HG02970 (cell line): ENCODE measurements around the gene HEPHL1.
"Not testable (repeated sequence)": the region's sequence is repeated elsewhere in the genome, so short reads cannot be mapped to it uniquely, and the experiment has no call there.

Source experiments
- ATAC-seq: cut with Tn5 transposase; IDR thresholded peaks from one replicate; pipeline ENCODE4 v1.9.1; 2021; ENCODE audit warnings: mild to moderate bottlenecking, moderate library complexity, moderate number of reproducible peaks; ENCODE audit not compliant: unreplicated experiment, low FRiP score

HEPHL1 gene

DNA sequence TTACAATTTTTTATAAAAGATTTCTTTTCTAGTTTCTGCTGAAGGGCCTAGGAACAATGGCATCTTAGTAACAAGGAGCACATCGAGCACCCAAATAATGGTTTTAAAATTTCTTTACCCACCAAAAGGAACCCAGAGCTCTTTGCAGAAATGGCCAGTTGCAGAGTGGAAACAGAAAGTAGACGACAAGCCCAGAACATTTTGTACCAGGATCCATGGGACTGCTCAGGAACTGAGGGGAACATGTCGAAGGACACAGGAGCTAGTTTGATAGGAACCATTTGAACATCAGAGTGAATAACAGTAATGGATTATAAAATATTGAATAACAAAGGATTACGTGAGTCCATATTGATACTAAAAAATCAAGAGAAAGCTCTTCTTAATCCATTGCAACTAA lies 124.8 kb downstream of the HEPHL1 start:
- ATAC-seq: no peak

GRCh38 chr11:94147433-94147845 lies 126.3 kb downstream of the HEPHL1 start:
- no peak for ATAC-seq

DNA sequence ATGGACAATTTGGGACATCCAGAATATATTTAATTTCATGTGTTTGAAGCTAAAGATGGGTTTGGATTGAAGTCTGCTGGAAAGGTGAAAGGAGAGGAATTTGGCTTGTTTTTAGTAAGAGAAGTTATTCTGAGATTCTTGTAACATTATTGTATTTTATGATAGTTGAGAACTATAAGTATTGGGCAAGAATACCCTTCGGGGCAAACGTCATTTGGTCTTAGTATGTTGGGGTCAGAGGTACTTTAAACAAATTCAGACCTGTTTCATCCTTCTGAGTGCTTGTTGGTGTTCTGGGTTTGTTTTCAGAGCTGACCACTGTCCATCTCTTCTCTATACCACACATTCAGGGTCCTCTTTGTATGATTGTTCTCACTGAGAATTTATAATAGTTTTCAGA lies 127.0 kb downstream of the HEPHL1 start:
- ATAC-seq: no peak

- ATAC-seq: no peak
Measured at GRCh38 chr11:94149431-94150017, 128.4 kb downstream of the HEPHL1 start.

GRCh38 chr11:94150056-94150455 lies 128.9 kb downstream of the HEPHL1 start:
- ATAC-seq: no peak

GRCh38 chr11:94150704-94151685 lies 129.8 kb downstream of the HEPHL1 start:
- ATAC-seq: no peak

DNA sequence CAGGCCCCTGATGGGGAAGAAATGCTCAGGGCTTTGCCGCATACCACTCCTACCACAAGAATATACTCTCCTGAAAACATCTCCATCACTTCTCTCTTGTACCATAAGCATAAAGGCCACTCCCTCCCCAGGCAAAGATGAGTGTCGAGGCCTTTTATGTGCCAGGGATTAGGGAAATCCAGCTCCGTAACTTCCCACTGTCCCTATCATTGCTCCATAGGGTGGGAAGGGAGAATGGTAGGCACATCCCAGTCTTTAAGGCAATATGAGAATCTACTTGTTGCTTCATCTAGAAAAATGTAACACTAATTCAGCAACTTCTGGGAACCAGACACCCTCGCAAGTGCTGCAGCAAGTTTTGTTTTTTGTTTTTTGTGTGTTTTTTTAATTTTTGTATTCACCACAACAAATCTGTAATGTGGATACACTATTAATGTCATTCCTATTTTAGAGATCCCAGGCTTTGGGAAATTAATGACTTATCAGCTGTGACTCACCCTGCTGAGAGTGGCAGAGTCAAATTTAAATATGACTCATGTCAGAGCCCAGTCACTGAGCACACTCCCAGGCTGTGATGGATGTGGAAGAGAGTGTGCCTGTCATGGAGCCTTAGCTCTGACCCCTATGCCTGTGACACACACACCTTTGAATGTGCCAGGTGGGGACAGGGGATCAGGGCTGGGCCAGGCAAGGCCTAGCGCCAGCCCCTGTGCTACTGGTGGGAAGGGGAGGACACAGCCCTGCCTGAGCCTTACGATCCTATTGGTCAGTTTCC lies 130.9 kb downstream of the HEPHL1 start:
- ATAC-seq: no peak

DNA sequence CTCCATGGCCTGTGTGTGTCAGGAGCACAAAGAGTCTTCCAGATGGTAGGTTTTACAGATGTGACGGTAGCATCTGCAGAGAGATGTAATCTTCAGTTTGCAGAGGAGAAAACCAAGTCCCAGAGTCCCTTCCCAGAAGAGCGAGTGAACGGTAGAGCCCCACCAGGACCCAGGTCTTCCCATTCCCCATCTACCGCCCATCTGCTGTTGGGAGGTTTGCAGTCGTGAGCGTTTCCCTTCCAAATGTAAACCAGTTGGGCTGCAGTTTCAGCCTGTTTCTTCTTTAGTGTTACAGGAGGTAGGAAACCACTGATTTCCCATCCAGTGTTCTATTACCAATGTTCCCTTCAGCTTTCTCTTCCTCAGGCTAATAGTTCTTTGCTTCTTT lies 131.5 kb downstream of the HEPHL1 start:
- no peak for ATAC-seq

- no peak for ATAC-seq
Measured at GRCh38 chr11:94153320-94153719, 132.2 kb downstream of the HEPHL1 start.

GRCh38 chr11:94154095-94154856 lies 133.1 kb downstream of the HEPHL1 start:
- ATAC-seq: no peak

DNA sequence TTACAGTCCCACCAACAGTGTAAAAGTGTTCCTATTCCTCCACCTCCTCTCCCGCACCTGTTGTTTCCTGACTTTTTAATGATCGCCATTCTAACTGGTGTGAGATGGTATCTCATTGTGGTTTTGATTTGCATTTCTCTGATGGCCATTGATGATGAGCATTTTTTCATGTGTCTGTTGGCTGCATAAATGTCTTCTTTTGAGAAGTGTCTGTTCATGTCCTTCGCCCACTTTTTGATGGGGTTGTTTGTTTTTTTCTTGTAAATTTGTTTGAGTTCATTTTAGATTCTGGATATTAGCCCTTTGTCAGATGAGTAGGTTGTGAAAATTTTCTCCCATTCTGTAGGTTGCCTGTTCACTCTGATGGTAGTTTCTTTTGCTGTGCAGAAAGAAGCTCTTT lies 136.2 kb downstream of the HEPHL1 start:
- not testable (repeated sequence) for ATAC-seq
